ENCODE results near the gene MUC22. TPM values are rescaled to one million over a fixed set of nuclear protein-coding genes. Genes with fewer than 3 reads are reported as not detected.
"Not testable (repeated sequence)": the region's sequence is repeated elsewhere in the genome, so short reads cannot be mapped to it uniquely, and the experiment has no call there.

The MUC22 gene
- total RNA-seq, 5 donors from 2014 or later (not counting 1 experiment from before 2014, with no cell fraction given): not detected

- POLR2A ChIA-PET: no interaction called here
- CTCF ChIA-PET: interaction anchor here (0.7 to 1.1 kb wide), 3 partner anchors 16 to 633 kb away, joined by 3 to 4 read pairs (median 3); no protein-coding TSS in a partner anchor
- no peaks in the 10 kb centered on the region for H3K9me3 Mint-ChIP-seq
- no peak overlapping the region for H3K4me3 ChIP-seq (ENCODE audit: control insufficient read depth in 1 of 2, extremely low read depth in 1 of 2, low read length in 1 of 2)
- no peak overlapping the region for H3K27ac ChIP-seq (ENCODE audit: low read length)
- 77% methylated on average over 4 of the region's 7 CpGs for WGBS (ENCODE audit: insufficient coverage)
- peaks cover 4 to 5% of the 10 kb centered on the region in 2 donors for H3K27me3 Mint-ChIP-seq
- DNase-seq (no peak), ATAC-seq (replicated peaks in 1 of 4) (no peak)
- peaks cover 0 to 2% of the 10 kb centered on the region in 2 experiments for H3K27me3 ChIP-seq (replicated peaks in 1 of 2; ENCODE audit: control insufficient read depth in 2 of 2, extremely low read depth in 1 of 2, insufficient read depth in 2 of 2, low read length in 1 of 2)
- H3K27ac Mint-ChIP-seq: no peak overlapping the region
- no peaks in the 10 kb centered on the region for H3K36me3 ChIP-seq (ENCODE audit: control insufficient read depth in 2 of 2, extremely low read depth in 1 of 2, insufficient read depth in 1 of 2, low read length in 1 of 2)
- H3K4me3 Mint-ChIP-seq: no peak overlapping the region
- H3K36me3 Mint-ChIP-seq: no peaks in the 10 kb centered on the region
- peaks cover 0 to 2% of the 10 kb centered on the region in 2 experiments for H3K4me1 ChIP-seq (ENCODE audit: control insufficient read depth in 1 of 2, extremely low read depth in 1 of 2, insufficient read depth in 2 of 2, low read length in 2 of 2)
- H3K9me3 ChIP-seq: no peaks in the 10 kb centered on the region
- peaks cover 0 to under 1% (median 0%) of the 10 kb centered on the region in 3 donors for H3K4me1 Mint-ChIP-seq
Measured at GRCh38 chr6:31063906-31064435, 53.7 kb downstream of the MUC22 start.

GRCh38 chr6:31065556-31065955, 55.3 kb downstream of the MUC22 start:
- Histone ChIP-seq H3K4me3 (ENCODE audit: control insufficient read depth in 1 of 2, extremely low read depth in 1 of 2, low read length in 1 of 2) (no peak overlapping the region), H3K27me3 (replicated peaks in 1 of 2; ENCODE audit: control insufficient read depth in 2 of 2, extremely low read depth in 1 of 2, insufficient read depth in 2 of 2, low read length in 1 of 2) (peaks cover 0 to 4% of the 10 kb centered on the region in 2 experiments), H3K9me3 (no peaks in the 10 kb centered on the region), H3K36me3 (ENCODE audit: control insufficient read depth in 2 of 2, extremely low read depth in 1 of 2, insufficient read depth in 1 of 2, low read length in 1 of 2) (no peaks in the 10 kb centered on the region), H3K4me1 (ENCODE audit: control insufficient read depth in 1 of 2, extremely low read depth in 1 of 2, insufficient read depth in 2 of 2, low read length in 2 of 2) (peaks cover 0 to 2% of the 10 kb centered on the region in 2 experiments), H3K27ac (ENCODE audit: low read length) (no peak overlapping the region)
- Mint-ChIP-seq H3K36me3 (no peaks in the 10 kb centered on the region), H3K27me3 (peaks cover 2 to 4% of the 10 kb centered on the region in 2 donors), H3K4me1 (peaks cover 0 to 2% (median 0%) of the 10 kb centered on the region in 3 donors), H3K9me3 (no peaks in the 10 kb centered on the region), H3K27ac (no peak overlapping the region), H3K4me3 (no peak overlapping the region)
- 57% methylated on average over 1 of the region's 2 CpGs for WGBS (ENCODE audit: insufficient coverage)
- POLR2A ChIA-PET: no interaction called here
- DNase-seq: no peak
- no peak for ATAC-seq (replicated peaks in 1 of 4)
- CTCF ChIA-PET: no interaction called here

GRCh38 chr6:31067028-31067427, 56.8 kb downstream of the MUC22 start:
- CTCF ChIA-PET; DNase-seq; H3K4me3 ChIP-seq (ENCODE audit: control insufficient read depth in 1 of 2, extremely low read depth in 1 of 2, low read length in 1 of 2); POLR2A ChIA-PET; ATAC-seq (replicated peaks in 1 of 4); H3K4me1 ChIP-seq (ENCODE audit: control insufficient read depth in 1 of 2, extremely low read depth in 1 of 2, insufficient read depth in 2 of 2, low read length in 2 of 2); H3K27me3 ChIP-seq (replicated peaks in 1 of 2; ENCODE audit: control insufficient read depth in 2 of 2, extremely low read depth in 1 of 2, insufficient read depth in 2 of 2, low read length in 1 of 2); H3K4me1 Mint-ChIP-seq; H3K27me3 Mint-ChIP-seq; H3K27ac ChIP-seq (ENCODE audit: low read length); H3K27ac Mint-ChIP-seq; H3K36me3 Mint-ChIP-seq; H3K36me3 ChIP-seq (ENCODE audit: control insufficient read depth in 2 of 2, extremely low read depth in 1 of 2, insufficient read depth in 1 of 2, low read length in 1 of 2); H3K9me3 Mint-ChIP-seq; H3K9me3 ChIP-seq; H3K4me3 Mint-ChIP-seq: not testable (repeated sequence)
- 80% methylated on average over 1 of the region's 32 CpGs for WGBS (ENCODE audit: insufficient coverage)

GRCh38 chr6:31067891-31068668, 57.8 kb downstream of the MUC22 start:
- H3K4me3 ChIP-seq (ENCODE audit: control insufficient read depth in 1 of 2, extremely low read depth in 1 of 2, low read length in 1 of 2); H3K4me3 Mint-ChIP-seq; H3K36me3 ChIP-seq (ENCODE audit: control insufficient read depth in 2 of 2, extremely low read depth in 1 of 2, insufficient read depth in 1 of 2, low read length in 1 of 2); H3K4me1 Mint-ChIP-seq; H3K27ac Mint-ChIP-seq; H3K27me3 Mint-ChIP-seq; H3K27me3 ChIP-seq (replicated peaks in 1 of 2; ENCODE audit: control insufficient read depth in 2 of 2, extremely low read depth in 1 of 2, insufficient read depth in 2 of 2, low read length in 1 of 2); ATAC-seq (replicated peaks in 1 of 4); H3K36me3 Mint-ChIP-seq; H3K9me3 Mint-ChIP-seq; H3K27ac ChIP-seq (ENCODE audit: low read length); H3K4me1 ChIP-seq (ENCODE audit: control insufficient read depth in 1 of 2, extremely low read depth in 1 of 2, insufficient read depth in 2 of 2, low read length in 2 of 2); DNase-seq; H3K9me3 ChIP-seq: not testable (repeated sequence)
- CTCF ChIA-PET: interaction anchor here in 1 of 2 donors (1.1 kb wide), 1 partner anchor 12 kb away, joined by 3 read pairs; no protein-coding TSS in a partner anchor
- POLR2A ChIA-PET: interaction anchor here in 1 of 2 donors (0.7 kb wide), 1 partner anchor 538 kb away, joined by 3 read pairs; no protein-coding TSS in a partner anchor
- WGBS (ENCODE audit: insufficient coverage): 96% methylated on average over 3 of the region's 11 CpGs

GRCh38 chr6:31068669-31069340, 58.5 kb downstream of the MUC22 start:
- H3K4me1 ChIP-seq (ENCODE audit: control insufficient read depth in 1 of 2, extremely low read depth in 1 of 2, insufficient read depth in 2 of 2, low read length in 2 of 2): peaks cover 0 to 2% of the 10 kb centered on the region in 2 experiments
- peaks cover 0 to 3% of the 10 kb centered on the region in 2 experiments for H3K27me3 ChIP-seq (replicated peaks in 1 of 2; ENCODE audit: control insufficient read depth in 2 of 2, extremely low read depth in 1 of 2, insufficient read depth in 2 of 2, low read length in 1 of 2)
- no peaks in the 10 kb centered on the region for H3K9me3 ChIP-seq
- ChIA-PET CTCF (interaction anchor here in 1 of 2 donors (1.1 to 1.4 kb wide), 2 partner anchors 11 to 155 kb away, joined by 3 read pairs; partner anchors contain the start of gene VARS2), POLR2A (interaction anchor here in 1 of 2 donors (0.7 kb wide), 1 partner anchor 539 kb away, joined by 3 read pairs; no protein-coding TSS in a partner anchor)
- DNase-seq (peak in 34 of 35 experiments; percentile 25 to 83 (median 62)), ATAC-seq (replicated peaks in 1 of 4) (peak; percentile 73 to 91 (median 87))
- Mint-ChIP-seq H3K27ac (no peak overlapping the region), H3K27me3 (peaks cover 0 to 2% of the 10 kb centered on the region in 2 donors), H3K4me1 (peaks cover 0 to 2% (median 0%) of the 10 kb centered on the region in 3 donors), H3K4me3 (no peak overlapping the region), H3K9me3 (no peaks in the 10 kb centered on the region), H3K36me3 (no peaks in the 10 kb centered on the region)
- no peaks in the 10 kb centered on the region for H3K36me3 ChIP-seq (ENCODE audit: control insufficient read depth in 2 of 2, extremely low read depth in 1 of 2, insufficient read depth in 1 of 2, low read length in 1 of 2)
- no peak overlapping the region for H3K4me3 ChIP-seq (ENCODE audit: control insufficient read depth in 1 of 2, extremely low read depth in 1 of 2, low read length in 1 of 2)
- no peak overlapping the region for H3K27ac ChIP-seq (ENCODE audit: low read length)
- 25% methylated on average over 4 of the region's 13 CpGs for WGBS (ENCODE audit: insufficient coverage)

- Histone ChIP-seq H3K36me3 (ENCODE audit: control insufficient read depth in 2 of 2, extremely low read depth in 1 of 2, insufficient read depth in 1 of 2, low read length in 1 of 2) (no peaks in the 10 kb centered on the region), H3K4me1 (ENCODE audit: control insufficient read depth in 1 of 2, extremely low read depth in 1 of 2, insufficient read depth in 2 of 2, low read length in 2 of 2) (peaks cover 0 to 2% of the 10 kb centered on the region in 2 experiments), H3K27me3 (replicated peaks in 1 of 2; ENCODE audit: control insufficient read depth in 2 of 2, extremely low read depth in 1 of 2, insufficient read depth in 2 of 2, low read length in 1 of 2) (peaks cover 0 to 3% of the 10 kb centered on the region in 2 experiments), H3K4me3 (ENCODE audit: control insufficient read depth in 1 of 2, extremely low read depth in 1 of 2, low read length in 1 of 2) (no peak overlapping the region), H3K27ac (ENCODE audit: low read length) (no peak overlapping the region), H3K9me3 (no peaks in the 10 kb centered on the region)
- ATAC-seq (replicated peaks in 1 of 4) (no peak), DNase-seq (no peak)
- Mint-ChIP-seq H3K4me1 (peaks cover 0 to 2% (median 0%) of the 10 kb centered on the region in 3 donors), H3K9me3 (no peaks in the 10 kb centered on the region), H3K27me3 (peaks cover 0 to 2% of the 10 kb centered on the region in 2 donors), H3K27ac (no peak overlapping the region), H3K4me3 (no peak overlapping the region), H3K36me3 (no peaks in the 10 kb centered on the region)
- CTCF ChIA-PET: interaction anchor here in 1 of 2 donors (0.9 to 1.2 kb wide), 2 partner anchors 9 to 243 kb away, joined by 3 to 4 read pairs; no protein-coding TSS in a partner anchor
- WGBS (ENCODE audit: insufficient coverage): 35% methylated on average over 2 of the region's 6 CpGs
- POLR2A ChIA-PET: no interaction called here
Measured at GRCh38 chr6:31070711-31071197, 60.5 kb downstream of the MUC22 start.
